Nucleus accumbens (tissue), 56 donors: ENCODE results near the gene LMNA.

Source experiments
- DNase-seq, 56 donors: peaks; one replicate each; lab custom pipeline; 2025; lab: John Stamatoyannopoulos, UW

Gene LMNA

GRCh38 chr1:156081180-156081916 lies 33.2 kb upstream of the LMNA start:
- DNase-seq: no peak

GRCh38 chr1:156081917-156082308 lies 32.6 kb upstream of the LMNA start:
- no peak for DNase-seq

DNA sequence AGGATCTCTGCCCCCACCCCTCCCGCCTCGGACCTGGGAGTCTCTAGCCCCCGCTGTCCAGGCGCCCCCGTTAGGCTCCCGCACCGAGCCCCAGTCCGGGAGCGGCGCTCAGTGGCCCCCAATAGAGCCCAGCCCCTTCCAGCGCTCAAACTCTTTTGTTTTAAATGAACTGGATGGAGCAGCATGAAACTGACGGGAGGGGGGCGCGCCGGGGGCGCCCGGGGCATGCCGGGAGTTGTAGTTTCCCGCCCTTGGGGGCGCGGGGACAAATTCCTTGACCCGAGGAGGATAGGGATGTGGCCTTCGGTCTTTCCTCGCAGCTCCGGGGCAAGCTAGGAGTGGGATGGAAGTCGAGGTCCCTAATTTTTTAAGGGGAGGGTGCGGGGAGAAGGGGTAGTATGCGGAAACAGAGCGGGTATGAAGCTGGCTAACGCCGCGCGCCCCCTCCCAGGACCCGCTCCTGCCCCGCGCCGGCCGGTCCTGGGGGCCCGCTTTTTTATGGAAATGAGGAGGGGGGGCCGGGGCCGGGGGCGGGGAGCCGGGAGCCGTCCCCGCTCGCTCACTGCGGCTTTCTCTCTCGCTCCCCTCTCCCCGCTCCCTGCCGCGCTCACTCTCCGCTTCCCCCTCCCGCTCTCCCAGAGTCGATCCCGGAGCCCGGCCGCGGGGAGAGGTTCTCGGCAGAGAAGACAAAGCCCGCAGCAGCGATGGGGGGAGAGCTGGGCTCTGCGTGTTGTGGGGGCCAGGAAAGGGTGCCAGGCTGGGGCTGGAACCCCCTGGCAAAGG lies 32.0 kb upstream of the LMNA start, which contains the start of gene MEX3A:
Gene MEX3A (minus strand): TSS at position 157 of the 783 bp plus-strand sequence. CDS start 467 bp downstream, outside the sequence.
- peak in 54 of 56 donors; percentile 11 to 85 (median 66) for DNase-seq

- no peak for DNase-seq
These were observed 30.4 kb upstream of the LMNA start for GRCh38 chr1:156083800-156084790.

- no peak for DNase-seq
These were observed 28.3 kb upstream of the LMNA start for GRCh38 chr1:156086256-156086662.

GRCh38 chr1:156089704-156090103 lies 24.8 kb upstream of the LMNA start:
- no peak for DNase-seq

GRCh38 chr1:156090138-156090839 lies 24.2 kb upstream of the LMNA start:
- DNase-seq: peak in 1 of 56 donors; percentile 24

DNA sequence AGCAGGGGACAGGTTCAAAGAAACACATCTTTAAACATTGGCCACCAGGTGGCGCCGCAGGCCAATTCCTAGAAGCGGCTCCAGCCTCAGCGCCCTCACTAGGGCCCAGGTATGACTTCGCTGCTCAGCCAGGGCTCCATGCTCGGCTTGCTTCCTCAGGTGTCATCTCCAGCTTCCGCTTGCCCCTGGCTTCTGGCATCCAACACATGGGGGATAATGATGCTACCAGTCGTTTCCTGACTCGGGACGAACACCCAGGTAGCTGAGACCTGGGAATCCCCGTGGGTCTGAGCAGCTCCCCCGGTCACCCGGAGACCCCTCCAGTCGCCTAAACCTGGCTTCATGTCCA lies 23.7 kb upstream of the LMNA start:
- DNase-seq: peak in 51 of 56 donors; percentile 23 to 92 (median 65)

DNA sequence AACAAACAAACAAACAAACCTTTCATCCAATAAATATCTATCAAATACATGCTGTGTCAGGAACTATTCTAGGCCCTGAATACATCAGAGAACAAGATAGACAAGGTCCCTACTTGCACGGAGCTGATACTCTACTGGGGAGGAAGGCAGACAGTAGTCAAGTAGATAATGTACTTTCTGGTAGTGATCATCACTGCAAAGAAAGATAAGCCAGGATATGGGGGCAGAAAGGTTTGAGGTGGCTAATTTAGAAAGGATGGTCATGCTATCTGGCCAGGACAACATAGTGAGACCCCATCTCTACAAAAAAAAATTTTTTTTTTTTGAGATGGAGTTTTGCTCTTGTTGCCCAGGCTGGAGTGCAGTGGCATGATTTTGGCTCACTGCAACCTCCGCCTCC lies 22.9 kb upstream of the LMNA start:
- DNase-seq: no peak

GRCh38 chr1:156095906-156096508 lies 18.5 kb upstream of the LMNA start:
- DNase-seq: no peak

- peak in 54 of 56 donors; percentile 18 to 90 (median 70) for DNase-seq
These were observed 17.7 kb upstream of the LMNA start for GRCh38 chr1:156096640-156097391.

DNA sequence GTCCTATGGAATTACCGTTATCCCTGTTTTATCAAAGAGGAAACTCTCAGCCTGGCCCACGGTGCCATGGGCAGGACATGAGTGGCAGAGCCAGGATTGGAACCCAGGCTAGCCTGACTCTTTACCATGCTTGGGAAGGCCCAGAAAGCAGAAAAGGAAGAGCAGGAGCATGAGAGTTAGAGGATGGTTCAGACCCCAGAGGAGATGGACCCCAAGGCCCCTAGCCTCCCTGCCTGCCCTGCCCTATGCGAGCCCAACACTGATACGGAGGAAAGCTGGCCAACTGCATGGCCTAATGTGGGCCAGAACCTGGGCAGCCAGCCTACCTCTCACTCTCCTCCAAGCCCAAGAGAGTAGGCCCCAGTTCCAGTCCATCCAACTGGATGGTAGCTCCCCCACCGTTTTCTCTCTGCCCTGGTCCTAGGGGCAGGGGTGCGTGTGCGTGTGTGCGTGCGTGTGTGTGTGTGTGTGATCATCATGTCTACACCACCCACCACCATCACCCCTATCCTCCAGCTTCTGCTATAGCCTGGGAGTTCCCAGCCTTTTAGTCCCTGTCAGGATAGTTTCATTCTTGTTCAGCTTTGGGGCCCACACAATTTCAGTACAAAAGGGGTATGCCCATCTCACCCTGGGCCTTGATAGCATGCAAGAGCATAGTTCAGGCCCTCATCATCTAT lies 16.9 kb upstream of the LMNA start:
- no peak for DNase-seq

- DNase-seq: no peak
These were observed 15.7 kb upstream of the LMNA start for GRCh38 chr1:156098784-156099183.

DNA sequence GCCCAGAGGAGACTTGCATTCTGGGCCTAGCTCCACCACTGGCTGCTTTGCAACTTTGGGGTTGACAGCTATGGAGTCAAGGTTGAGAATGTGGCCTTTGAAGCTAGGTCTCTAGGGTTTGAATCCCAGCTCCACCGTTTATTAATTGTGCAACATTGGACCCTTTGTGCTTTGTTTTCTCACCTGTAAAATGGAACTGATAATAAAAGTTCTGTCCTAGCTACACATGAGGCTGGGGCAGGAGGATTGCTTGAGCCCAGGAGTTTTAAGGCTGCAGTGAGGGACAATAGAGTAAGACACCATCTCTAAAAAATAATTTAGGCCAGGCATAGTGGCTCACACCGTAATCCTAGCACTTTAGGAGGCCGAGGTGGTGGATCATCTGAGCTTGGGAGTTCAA lies 15.2 kb upstream of the LMNA start:
- DNase-seq: no peak

- DNase-seq: no peak
These were observed 14.1 kb upstream of the LMNA start for GRCh38 chr1:156100205-156100995.

- no peak for DNase-seq
These were observed 12.6 kb upstream of the LMNA start for GRCh38 chr1:156101880-156102279.
